Measurements from ENCODE around the gene COL9A2. TPM values are rescaled to one million over a fixed set of nuclear protein-coding genes. Genes with fewer than 3 reads are reported as not detected.

COL9A2 gene
- total RNA-seq, result 0.53 and 1.1 TPM in 2 replicates

GRCh38 chr1:40316595-40317393, at the start of gene COL9A2:
TSS of gene COL9A2 (minus strand) at chr1:40317286. CDS start at chr1:40317197, 89 bp downstream.

GRCh38 chr1:40257688-40258444, 59.2 kb downstream of the COL9A2 start, which contains the start of gene ZMPSTE24:
TSS of gene ZMPSTE24 (plus strand) at chr1:40258236. CDS start at chr1:40258272, 36 bp downstream.

Other genes with a start within 250 kb of the COL9A2 start
- 41.5 and 52.7 TPM in 2 replicates for gene PPT1, start 220.0 kb downstream of the COL9A2 start, total RNA-seq
- gene RLF, start 155.9 kb downstream of the COL9A2 start, total RNA-seq, result 18.6 and 19.8 TPM in 2 replicates
- not detected in 2 replicates for gene TMCO2, start 69.3 kb downstream of the COL9A2 start, total RNA-seq
- gene ZMPSTE24, start 59.0 kb downstream of the COL9A2 start, total RNA-seq, result 93.1 and 105 TPM in 2 replicates
- gene SMAP2, start 56.4 kb upstream of the COL9A2 start, total RNA-seq, result 13.4 and 18.6 TPM in 2 replicates
- gene ZFP69B, start 133.2 kb upstream of the COL9A2 start, total RNA-seq, result 3.0 and 4.0 TPM in 2 replicates
- 3.6 and 3.8 TPM in 2 replicates for gene ZFP69, start 160.0 kb upstream of the COL9A2 start, total RNA-seq
- gene EXO5, start 191.5 kb upstream of the COL9A2 start, total RNA-seq, result 9.3 and 9.4 TPM in 2 replicates
- 5.0 and 5.4 TPM in 2 replicates for gene ZNF684, start 214.4 kb upstream of the COL9A2 start, total RNA-seq

All from aortic smooth muscle cell (primary cell).